Lower leg skin (tissue), 3 donors: ENCODE results near the gene LETMD1.

Source experiments
- POLR2A ChIP-seq, 2 donors: fragments of 450-650 bp; IDR thresholded peaks; one replicate each; pipeline ENCODE4 v1.6.1; 2016 to 2017; ENCODE audit warnings: antibody characterized with exemption in 2 of 2, mild to moderate bottlenecking in 1 of 2, moderate library complexity in 1 of 2
- TF ChIP-seq, protein P1 (sequence below), 3 donors: fragments of 450-650 bp; IDR thresholded peaks; one replicate each; pipeline ENCODE4 v1.5.1; 2016; ENCODE audit warnings: antibody characterized with exemption in 3 of 3, mild to moderate bottlenecking in 3 of 3, moderate library complexity in 2 of 3

- TF ChIP-seq POLR2A (IDR thresholded peaks at IDR 0.05) = no peak
- TF ChIP-seq, protein P1, sequence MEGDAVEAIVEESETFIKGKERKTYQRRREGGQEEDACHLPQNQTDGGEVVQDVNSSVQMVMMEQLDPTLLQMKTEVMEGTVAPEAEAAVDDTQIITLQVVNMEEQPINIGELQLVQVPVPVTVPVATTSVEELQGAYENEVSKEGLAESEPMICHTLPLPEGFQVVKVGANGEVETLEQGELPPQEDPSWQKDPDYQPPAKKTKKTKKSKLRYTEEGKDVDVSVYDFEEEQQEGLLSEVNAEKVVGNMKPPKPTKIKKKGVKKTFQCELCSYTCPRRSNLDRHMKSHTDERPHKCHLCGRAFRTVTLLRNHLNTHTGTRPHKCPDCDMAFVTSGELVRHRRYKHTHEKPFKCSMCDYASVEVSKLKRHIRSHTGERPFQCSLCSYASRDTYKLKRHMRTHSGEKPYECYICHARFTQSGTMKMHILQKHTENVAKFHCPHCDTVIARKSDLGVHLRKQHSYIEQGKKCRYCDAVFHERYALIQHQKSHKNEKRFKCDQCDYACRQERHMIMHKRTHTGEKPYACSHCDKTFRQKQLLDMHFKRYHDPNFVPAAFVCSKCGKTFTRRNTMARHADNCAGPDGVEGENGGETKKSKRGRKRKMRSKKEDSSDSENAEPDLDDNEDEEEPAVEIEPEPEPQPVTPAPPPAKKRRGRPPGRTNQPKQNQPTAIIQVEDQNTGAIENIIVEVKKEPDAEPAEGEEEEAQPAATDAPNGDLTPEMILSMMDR (IDR thresholded peaks at IDR 0.05) = no peak
Observed at GRCh38 chr12:51023625-51024382, 24.3 kb upstream of the LETMD1 start.
